PC-3 (cell line): ENCODE results near the gene ARHGAP15. TPM values are rescaled to one million over a fixed set of nuclear protein-coding genes. Genes with fewer than 3 reads are reported as not detected.

Source experiments
- ATAC-seq: fragments of 200-7000 bp; cut with Tn5 transposase; 2 replicates; pipeline ENCODE4 v1.9.1; 2020; ENCODE audit warnings: mild to moderate bottlenecking, moderate library complexity
- BruUV-seq: library from RNA; stranded (reverse); fragments of 400-500 nt; replicated peaks from 2 replicates; lab custom pipeline; 2021; lab: Mats Ljungman, UMichigan
- CTCF ChIA-PET: fragments of 300-600 bp; sonication (Branson Sonifier 250); formaldehyde crosslinking; loops from one replicate; lab custom pipeline; 2022; ENCODE audit warnings: antibody characterized with exemption; lab: Charles Lee
- POLR2A ChIA-PET: fragments of 300-600 bp; sonication (Branson Sonifier 250); formaldehyde crosslinking; loops from one replicate; lab custom pipeline; 2022; ENCODE audit warnings: antibody characterized with exemption; ENCODE audit not compliant: unreplicated experiment; lab: Charles Lee
- DNase-seq: peaks from one replicate; pipeline ENCODE4 v3.0.0-alpha.2; 2015
- H2AFZ ChIP-seq: fragments of 300-600 bp; sonication (generic); 2 replicates; pipeline ENCODE4 v1.6.0; 2016; ENCODE audit warnings: antibody characterized with exemption, low read length
- H3F3A ChIP-seq: fragments of 300-600 bp; sonication (generic); one replicate; pipeline ENCODE4 v1.6.0; 2017; ENCODE audit warnings: antibody characterized with exemption, low read length, control low read depth, mild to moderate bottlenecking; ENCODE audit not compliant: unreplicated experiment
- H3K27ac ChIP-seq: fragments of 300-600 bp; sonication (generic); 2 replicates; pipeline ENCODE4 v1.5.1; 2016; ENCODE audit warnings: mild to moderate bottlenecking, low read length
- H3K27me3 ChIP-seq: fragments of 300-600 bp; sonication (generic); 2 replicates; pipeline ENCODE4 v1.6.1; 2016; ENCODE audit warnings: low read length, mixed read lengths
- H3K36me3 ChIP-seq: fragments of 300-600 bp; sonication (generic); 2 replicates; pipeline ENCODE4 v1.6.1; 2016; ENCODE audit warnings: low read depth, mixed run types, low read length, mixed read lengths
- H3K4me1 ChIP-seq: fragments of 300-600 bp; sonication (generic); 2 replicates; pipeline ENCODE4 v1.5.1; 2016; ENCODE audit warnings: low read length; ENCODE audit not compliant: insufficient read depth
- H3K4me2 ChIP-seq: fragments of 300-600 bp; sonication (generic); 2 replicates; pipeline ENCODE4 v1.6.0; 2016; ENCODE audit warnings: low read length
- H3K4me3 ChIP-seq: fragments of 300-600 bp; sonication (generic); 2 replicates; pipeline ENCODE4 v1.5.1; 2016; ENCODE audit warnings: mild to moderate bottlenecking, low read length, mixed read lengths
- H3K79me2 ChIP-seq: fragments of 300-600 bp; sonication (generic); 2 replicates; pipeline ENCODE4 v1.6.1; 2017; ENCODE audit warnings: low read length, mixed read lengths
- H3K9ac ChIP-seq: fragments of 300-600 bp; sonication (generic); 2 replicates; pipeline ENCODE4 v1.6.0; 2016; ENCODE audit warnings: mild to moderate bottlenecking, low read length
- H3K9me2 ChIP-seq: fragments of 300-600 bp; sonication (generic); replicated peaks from 2 replicates; pipeline ENCODE4 v1.6.1; 2016; ENCODE audit warnings: mixed run types, low read length, mixed read lengths
- H3K9me3 ChIP-seq: fragments of 300-600 bp; sonication (generic); 2 replicates; pipeline ENCODE4 v1.6.1; 2016; ENCODE audit warnings: low read length, mixed read lengths
- H4K20me1 ChIP-seq: fragments of 300-600 bp; sonication (generic); 2 replicates; pipeline ENCODE4 v1.6.1; 2016; ENCODE audit warnings: low read length, mixed read lengths
- EZH2 ChIP-seq: fragments of 300-600 bp; sonication (generic); IDR thresholded peaks from one replicate; pipeline ENCODE4 v1.6.1; 2017; ENCODE audit warnings: antibody characterized with exemption, mild to moderate bottlenecking, low read length; ENCODE audit not compliant: unreplicated experiment
- EZH2phosphoT487 ChIP-seq: fragments of 300-600 bp; sonication (generic); IDR thresholded peaks from 2 replicates; pipeline ENCODE4 v1.6.1; 2018; ENCODE audit warnings: mild to moderate bottlenecking, antibody characterized with exemption, low read length, borderline replicate concordance
- intact Hi-C: fragments of 100-400 bp; cut with micrococcal nuclease; formaldehyde crosslinking; loops from 2 replicates; pipeline ENCODE4 v1.9.0; 2023
- total RNA-seq: library from RNA; depleted of rRNA; stranded (reverse); fragments of >200 nt; gene quantifications from 2 replicates; pipeline ENCODE4 v1.2.3, GENCODE V29; 2014
- TF ChIP-seq, protein P1 (sequence below): fragments of 300-600 bp; sonication (generic); conservative IDR thresholded peaks from 2 replicates; pipeline ENCODE4 v1.5.1; 2017; ENCODE audit warnings: antibody characterized with exemption, low read depth, mild to moderate bottlenecking, low read length

Gene ARHGAP15
- total RNA-seq, 1 experiment from 2014 or later: not detected

DNA sequence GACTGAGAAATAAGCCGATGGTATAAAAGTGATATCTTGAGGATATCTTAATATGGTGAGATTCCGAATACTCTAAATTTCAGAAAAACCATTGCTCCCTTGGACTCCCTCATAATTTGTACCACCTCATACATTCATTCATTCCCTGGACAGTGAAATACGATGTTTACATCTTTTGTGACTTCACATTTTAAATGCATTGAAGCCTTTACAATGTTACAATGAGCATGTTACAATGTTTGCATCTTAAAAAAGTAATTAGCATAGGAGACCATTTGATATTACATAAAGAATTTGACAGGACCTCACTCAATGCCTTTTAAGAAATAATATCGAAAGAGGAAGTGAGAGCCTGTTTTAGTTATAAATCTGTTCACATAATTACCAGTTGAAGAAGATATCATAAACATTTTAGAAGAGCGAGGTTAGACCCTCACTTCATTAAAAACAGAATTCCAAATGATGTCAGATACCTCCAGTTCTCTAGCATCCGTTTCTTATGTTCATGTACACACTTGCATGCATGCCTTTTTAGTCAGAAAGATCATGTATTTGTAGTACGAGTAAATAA is 372.0 kb downstream of the ARHGAP15 start:
- TF ChIP-seq EZH2: no peak
- H3K4me3 ChIP-seq: no peak overlapping the region
- H2AFZ ChIP-seq: peak overlapping the region; percentile 42; the same call in 1 of the 2 replicates
- no TSS peak for BruUV-seq
- DNase-seq: no peak
- no peaks in the 10 kb centered on the region for H3K79me2 ChIP-seq
- ATAC-seq: no peak
- no peak overlapping the region for H3K4me2 ChIP-seq
- H3F3A ChIP-seq: no peaks in the 10 kb centered on the region
- ChIA-PET POLR2A (no interaction called here), CTCF (no interaction called here)
- H3K4me1 ChIP-seq: no peaks in the 10 kb centered on the region
- intact Hi-C loops: no loop called here
- no peaks in the 10 kb centered on the region for H3K36me3 ChIP-seq
- no peaks in the 10 kb centered on the region for H4K20me1 ChIP-seq
- no peak overlapping the region for H3K27ac ChIP-seq
- H3K9me2 ChIP-seq: no peaks in the 10 kb centered on the region
- H3K27me3 ChIP-seq: no peaks in the 10 kb centered on the region
- H3K9ac ChIP-seq: no peak overlapping the region
- H3K9me3 ChIP-seq: no peaks in the 10 kb centered on the region

GRCh38 chr2:143503280-143503679 is 374.1 kb downstream of the ARHGAP15 start:
- Histone ChIP-seq H3K9me3 (no peaks in the 10 kb centered on the region), H4K20me1 (no peaks in the 10 kb centered on the region), H3K27me3 (no peaks in the 10 kb centered on the region), H3K27ac (no peak overlapping the region), H2AFZ (no peak overlapping the region), H3K9me2 (no peaks in the 10 kb centered on the region), H3K36me3 (no peaks in the 10 kb centered on the region), H3K4me1 (no peaks in the 10 kb centered on the region), H3K79me2 (no peaks in the 10 kb centered on the region), H3K4me3 (no peak overlapping the region), H3F3A (no peaks in the 10 kb centered on the region), H3K9ac (no peak overlapping the region), H3K4me2 (no peak overlapping the region)
- BruUV-seq: no TSS peak
- intact Hi-C loops: no loop called here
- POLR2A ChIA-PET: no interaction called here
- DNase-seq: no peak
- CTCF ChIA-PET: no interaction called here
- no peak for TF ChIP-seq EZH2
- TF ChIP-seq, protein P1, sequence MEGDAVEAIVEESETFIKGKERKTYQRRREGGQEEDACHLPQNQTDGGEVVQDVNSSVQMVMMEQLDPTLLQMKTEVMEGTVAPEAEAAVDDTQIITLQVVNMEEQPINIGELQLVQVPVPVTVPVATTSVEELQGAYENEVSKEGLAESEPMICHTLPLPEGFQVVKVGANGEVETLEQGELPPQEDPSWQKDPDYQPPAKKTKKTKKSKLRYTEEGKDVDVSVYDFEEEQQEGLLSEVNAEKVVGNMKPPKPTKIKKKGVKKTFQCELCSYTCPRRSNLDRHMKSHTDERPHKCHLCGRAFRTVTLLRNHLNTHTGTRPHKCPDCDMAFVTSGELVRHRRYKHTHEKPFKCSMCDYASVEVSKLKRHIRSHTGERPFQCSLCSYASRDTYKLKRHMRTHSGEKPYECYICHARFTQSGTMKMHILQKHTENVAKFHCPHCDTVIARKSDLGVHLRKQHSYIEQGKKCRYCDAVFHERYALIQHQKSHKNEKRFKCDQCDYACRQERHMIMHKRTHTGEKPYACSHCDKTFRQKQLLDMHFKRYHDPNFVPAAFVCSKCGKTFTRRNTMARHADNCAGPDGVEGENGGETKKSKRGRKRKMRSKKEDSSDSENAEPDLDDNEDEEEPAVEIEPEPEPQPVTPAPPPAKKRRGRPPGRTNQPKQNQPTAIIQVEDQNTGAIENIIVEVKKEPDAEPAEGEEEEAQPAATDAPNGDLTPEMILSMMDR: no peak
- no peak for TF ChIP-seq EZH2phosphoT487
- no peak for ATAC-seq

DNA sequence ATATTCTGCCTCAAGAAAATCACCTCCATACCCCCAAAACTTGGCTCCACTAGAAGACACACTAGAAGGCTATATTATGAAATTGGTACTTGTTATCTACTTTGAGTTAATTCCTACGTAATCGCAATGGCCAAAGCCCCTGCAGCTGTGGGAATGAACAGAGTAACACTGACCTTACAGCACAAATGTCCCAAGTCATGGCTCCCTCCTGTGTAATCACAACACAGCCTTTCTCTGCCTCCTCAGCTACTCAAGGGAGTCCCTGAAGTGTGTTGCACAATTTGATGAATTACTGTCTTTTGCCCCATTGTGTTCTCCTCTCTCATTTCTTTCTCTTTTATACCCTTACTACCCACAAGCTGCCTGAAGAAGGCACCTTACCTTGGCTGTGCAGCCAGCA is 375.2 kb downstream of the ARHGAP15 start:
- DNase-seq: no peak
- no peak overlapping the region for H2AFZ ChIP-seq
- H3K27me3 ChIP-seq: no peaks in the 10 kb centered on the region
- no peaks in the 10 kb centered on the region for H3K36me3 ChIP-seq
- no peak for ATAC-seq
- no peak overlapping the region for H3K9ac ChIP-seq
- intact Hi-C loops: no loop called here
- no peaks in the 10 kb centered on the region for H3K79me2 ChIP-seq
- no peaks in the 10 kb centered on the region for H3K4me1 ChIP-seq
- H3K4me3 ChIP-seq: no peak overlapping the region
- no peak overlapping the region for H3K27ac ChIP-seq
- TF ChIP-seq EZH2 (no peak), EZH2phosphoT487 (no peak)
- TF ChIP-seq, protein P1: no peak
- H3F3A ChIP-seq: no peaks in the 10 kb centered on the region
- BruUV-seq: no TSS peak
- no peaks in the 10 kb centered on the region for H4K20me1 ChIP-seq
- H3K4me2 ChIP-seq: no peak overlapping the region
- ChIA-PET CTCF (no interaction called here), POLR2A (no interaction called here)
- no peaks in the 10 kb centered on the region for H3K9me3 ChIP-seq
- H3K9me2 ChIP-seq: no peaks in the 10 kb centered on the region
